IPS-NIHi11 (cell line): ENCODE data around the gene UBE2V1.
"Not testable (repeated sequence)": the region's sequence is repeated elsewhere in the genome, so short reads cannot be mapped to it uniquely, and the experiment has no call there.

ENCODE experiments used
- DNase-seq: peaks from one replicate; pipeline ENCODE4 v3.0.0; 2012; ENCODE audit warnings: mixed read lengths, low spot score

Gene UBE2V1

GRCh38 chr20:50112512-50113419, at the start of gene UBE2V1:
TSS of gene UBE2V1 (minus strand) at chr20:50113150. CDS start at chr20:50113128, 22 bp downstream.
- DNase-seq, result peak; percentile 95

- not testable (repeated sequence) for DNase-seq
Observed at GRCh38 chr20:50161494-50161893, 48.5 kb upstream of the UBE2V1 start.

GRCh38 chr20:50153500-50154377, 40.8 kb upstream of the UBE2V1 start, which contains the start of gene PEDS1:
TSS of gene PEDS1 (minus strand) at chr20:50153723. CDS start at chr20:50153637, 86 bp downstream.
- peak; percentile 100 for DNase-seq

GRCh38 chr20:50153153-50153499, 40.2 kb upstream of the UBE2V1 start:
- DNase-seq, result no peak

GRCh38 chr20:50152394-50153152, 39.6 kb upstream of the UBE2V1 start:
- no peak for DNase-seq

GRCh38 chr20:50151034-50151743, 38.2 kb upstream of the UBE2V1 start:
- no peak for DNase-seq

- DNase-seq, result no peak
Observed at GRCh38 chr20:50149481-50150254, 36.7 kb upstream of the UBE2V1 start.

GRCh38 chr20:50146732-50147662, 34.0 kb upstream of the UBE2V1 start:
- DNase-seq, result peak; percentile 67

- no peak for DNase-seq
Observed at GRCh38 chr20:50146214-50146613, 33.3 kb upstream of the UBE2V1 start.

- DNase-seq, result no peak
Observed at GRCh38 chr20:50145566-50145965, 32.6 kb upstream of the UBE2V1 start.

- DNase-seq, result no peak
Observed at GRCh38 chr20:50144362-50144761, 31.4 kb upstream of the UBE2V1 start.

GRCh38 chr20:50142812-50143211, 29.9 kb upstream of the UBE2V1 start:
- peak; percentile 45 for DNase-seq

- DNase-seq, result no peak
Observed at GRCh38 chr20:50141811-50142561, 29.0 kb upstream of the UBE2V1 start.

- DNase-seq, result no peak
Observed at GRCh38 chr20:50141018-50141675, 28.2 kb upstream of the UBE2V1 start.

GRCh38 chr20:50140339-50140859, 27.4 kb upstream of the UBE2V1 start:
- DNase-seq, result no peak

GRCh38 chr20:50138479-50139393, 25.8 kb upstream of the UBE2V1 start:
- DNase-seq, result peak; percentile 23

- DNase-seq, result no peak
Observed at GRCh38 chr20:50138120-50138478, 25.1 kb upstream of the UBE2V1 start.
